NCI-H2029 (cell line): Measurements from ENCODE around the gene LAMC1.

ENCODE experiments used
- DNase-seq: peaks from one replicate; lab custom pipeline; 2025; lab: John Stamatoyannopoulos, UW

LAMC1 gene

GRCh38 chr1:183194527-183195141 lies 171.4 kb downstream of the LAMC1 start:
- no peak for DNase-seq

GRCh38 chr1:183195142-183195574 lies 171.9 kb downstream of the LAMC1 start:
- no peak for DNase-seq
